Prostate gland (tissue), 2 donors: ENCODE results near the gene TRABD. TPM values are rescaled to one million over a fixed set of nuclear protein-coding genes. Genes with fewer than 3 reads are reported as not detected.

Experiments used
- DNase-seq: peaks from one replicate; pipeline ENCODE4 v3.0.0-alpha.2; 2019; ENCODE audit warnings: low spot score
- H3K27ac ChIP-seq, 2 donors: fragments of 200-600 bp; sonication (generic); 2 replicates each; pipeline ENCODE4 v1.5.1; 2017 to 2019
- H3K27me3 ChIP-seq: fragments of 200-600 bp; sonication (generic); replicated peaks from 2 replicates; pipeline ENCODE4 v1.5.1; 2019; ENCODE audit not compliant: insufficient read depth
- H3K36me3 ChIP-seq, 2 donors: fragments of 200-600 bp; sonication (generic); 1 replicate in 1 of 2; 2 replicates in 1 of 2; pipeline versions ENCODE4 v1.5.1 to v1.8.1; 2017 to 2019
- H3K4me1 ChIP-seq: fragments of 200-600 bp; sonication (generic); replicated peaks from 2 replicates; pipeline ENCODE4 v1.5.1; 2019
- H3K4me3 ChIP-seq, 2 donors: fragments of 200-600 bp; sonication (generic); 2 replicates each; pipeline ENCODE4 v1.5.1; 2017 to 2019
- H3K9me3 ChIP-seq: fragments of 200-600 bp; sonication (generic); 2 replicates; pipeline ENCODE4 v1.5.1; 2017
- POLR2A ChIP-seq: fragments of 450-650 bp; IDR thresholded peaks from one replicate; pipeline ENCODE4 v1.6.1; 2016; ENCODE audit warnings: antibody characterized with exemption, mild to moderate bottlenecking
- POLR2AphosphoS5 ChIP-seq: sonication (generic); formaldehyde crosslinking; IDR thresholded peaks from one replicate; pipeline ENCODE4 v1.6.1; 2017; ENCODE audit warnings: antibody characterized with exemption
- WGBS: methylation state at CpG from one replicate; pipeline ENCODE4 v1.1.5; 2018; 5-methylcytosine and 5-hydroxymethylcytosine counted together
- intact Hi-C: fragments of 100-400 bp; cut with DNase I; formaldehyde crosslinking; loops from one replicate; pipeline ENCODE4 v1.14.2; 2022
- total RNA-seq, 2 donors: library from RNA; depleted of rRNA; stranded (reverse); fragments of >200 nt; gene quantifications; one replicate each; pipeline ENCODE4 v1.1.0, GENCODE V29; 2016
- TF ChIP-seq, protein P1 (sequence below), 4 experiments: fragments of 200-600 bp in 2 of 4; fragments of 450-650 bp in 2 of 4; sonication (generic) in 2 of 4; IDR thresholded peaks; 1 replicate in 3 of 4; 2 replicates in 1 of 4; pipeline ENCODE4 v1.5.1; 2016 to 2019; ENCODE audit warnings: antibody characterized with exemption in 4 of 4, mild to moderate bottlenecking in 2 of 4, moderate library complexity in 2 of 4

Gene TRABD
- total RNA-seq, 2 donors from 2014 or later = 39.1 to 43.1 TPM

DNA sequence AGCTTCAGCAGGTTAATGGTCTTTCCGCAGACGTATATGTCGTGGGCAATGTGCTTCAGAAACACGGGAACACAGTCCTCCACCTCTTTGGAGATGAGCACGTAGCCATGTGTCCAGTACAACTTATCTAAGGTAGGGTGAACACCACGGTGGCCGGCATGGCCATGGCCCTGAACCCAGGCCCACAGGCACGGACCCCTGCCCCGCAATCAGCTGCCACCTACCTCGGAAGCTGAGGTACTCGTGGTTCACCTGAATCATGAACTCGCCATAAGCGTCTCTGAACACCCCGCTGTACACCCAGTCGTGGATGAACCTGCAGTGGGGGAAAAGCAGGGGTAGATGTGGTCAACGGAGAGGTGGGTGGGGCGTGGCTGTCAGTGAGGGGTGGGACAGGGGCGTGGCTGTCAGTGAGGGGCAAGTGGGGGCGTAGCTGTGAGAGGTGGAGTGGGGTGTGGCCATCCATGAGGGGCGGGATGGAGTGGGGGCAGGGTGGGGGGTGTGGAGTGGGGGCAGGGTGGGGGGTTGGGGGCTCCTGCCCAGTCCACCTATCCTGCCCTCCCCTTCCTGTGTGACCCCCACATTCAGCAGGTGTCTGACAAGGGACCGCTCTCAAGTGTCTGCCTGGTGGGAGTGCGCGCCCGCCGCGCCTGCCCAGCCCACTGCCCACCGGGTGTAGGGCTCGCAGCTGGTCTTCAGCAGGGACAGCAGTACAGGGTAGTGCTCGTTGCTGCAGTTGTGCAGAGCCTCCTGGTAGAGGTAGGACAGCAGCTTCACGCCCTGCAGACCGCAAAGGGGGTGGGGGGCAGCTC, 40.6 kb downstream of the TRABD start:
- Histone ChIP-seq H3K36me3 (peaks cover 14 to 31% of the 10 kb centered on the region in 2 donors), H3K27ac (no peak overlapping the region), H3K4me1 (no peaks in the 10 kb centered on the region), H3K27me3 (no peaks in the 10 kb centered on the region), H3K9me3 (no peaks in the 10 kb centered on the region), H3K4me3 (no peak overlapping the region)
- TF ChIP-seq, protein P1, sequence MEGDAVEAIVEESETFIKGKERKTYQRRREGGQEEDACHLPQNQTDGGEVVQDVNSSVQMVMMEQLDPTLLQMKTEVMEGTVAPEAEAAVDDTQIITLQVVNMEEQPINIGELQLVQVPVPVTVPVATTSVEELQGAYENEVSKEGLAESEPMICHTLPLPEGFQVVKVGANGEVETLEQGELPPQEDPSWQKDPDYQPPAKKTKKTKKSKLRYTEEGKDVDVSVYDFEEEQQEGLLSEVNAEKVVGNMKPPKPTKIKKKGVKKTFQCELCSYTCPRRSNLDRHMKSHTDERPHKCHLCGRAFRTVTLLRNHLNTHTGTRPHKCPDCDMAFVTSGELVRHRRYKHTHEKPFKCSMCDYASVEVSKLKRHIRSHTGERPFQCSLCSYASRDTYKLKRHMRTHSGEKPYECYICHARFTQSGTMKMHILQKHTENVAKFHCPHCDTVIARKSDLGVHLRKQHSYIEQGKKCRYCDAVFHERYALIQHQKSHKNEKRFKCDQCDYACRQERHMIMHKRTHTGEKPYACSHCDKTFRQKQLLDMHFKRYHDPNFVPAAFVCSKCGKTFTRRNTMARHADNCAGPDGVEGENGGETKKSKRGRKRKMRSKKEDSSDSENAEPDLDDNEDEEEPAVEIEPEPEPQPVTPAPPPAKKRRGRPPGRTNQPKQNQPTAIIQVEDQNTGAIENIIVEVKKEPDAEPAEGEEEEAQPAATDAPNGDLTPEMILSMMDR (IDR thresholded peaks at IDR 0.05) = no peak
- TF ChIP-seq POLR2A (no peak), POLR2AphosphoS5 (no peak)
- WGBS = 89% methylated on average over 28 of the region's 31 CpGs
- intact Hi-C loops = no loop called here
- no peak for DNase-seq

DNA sequence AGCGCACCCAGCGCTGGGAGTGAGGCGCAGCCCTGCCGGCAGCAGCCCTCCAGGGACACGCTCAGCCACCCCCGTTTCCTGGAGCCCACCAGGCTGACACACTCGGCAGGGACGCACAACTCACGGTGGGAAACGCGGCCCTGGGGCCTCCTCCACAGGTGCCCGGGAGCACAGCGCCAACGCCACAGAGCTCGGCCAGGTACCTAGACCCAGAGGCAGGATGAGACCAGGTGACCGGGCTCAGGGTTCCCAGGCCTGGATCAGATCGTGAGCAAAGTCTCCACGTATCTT, 41.1 kb downstream of the TRABD start:
- DNase-seq = no peak
- WGBS = 93% methylated on average over 8 of the region's 18 CpGs
- Histone ChIP-seq H3K4me1 (no peaks in the 10 kb centered on the region), H3K27me3 (no peaks in the 10 kb centered on the region), H3K4me3 (no peak overlapping the region), H3K36me3 (peaks cover 8 to 26% of the 10 kb centered on the region in 2 donors), H3K9me3 (no peaks in the 10 kb centered on the region), H3K27ac (no peak overlapping the region)
- TF ChIP-seq POLR2A (no peak), POLR2AphosphoS5 (no peak)
- TF ChIP-seq, protein P1 (IDR thresholded peaks at IDR 0.05) = no peak
- intact Hi-C loops = no loop called here

DNA sequence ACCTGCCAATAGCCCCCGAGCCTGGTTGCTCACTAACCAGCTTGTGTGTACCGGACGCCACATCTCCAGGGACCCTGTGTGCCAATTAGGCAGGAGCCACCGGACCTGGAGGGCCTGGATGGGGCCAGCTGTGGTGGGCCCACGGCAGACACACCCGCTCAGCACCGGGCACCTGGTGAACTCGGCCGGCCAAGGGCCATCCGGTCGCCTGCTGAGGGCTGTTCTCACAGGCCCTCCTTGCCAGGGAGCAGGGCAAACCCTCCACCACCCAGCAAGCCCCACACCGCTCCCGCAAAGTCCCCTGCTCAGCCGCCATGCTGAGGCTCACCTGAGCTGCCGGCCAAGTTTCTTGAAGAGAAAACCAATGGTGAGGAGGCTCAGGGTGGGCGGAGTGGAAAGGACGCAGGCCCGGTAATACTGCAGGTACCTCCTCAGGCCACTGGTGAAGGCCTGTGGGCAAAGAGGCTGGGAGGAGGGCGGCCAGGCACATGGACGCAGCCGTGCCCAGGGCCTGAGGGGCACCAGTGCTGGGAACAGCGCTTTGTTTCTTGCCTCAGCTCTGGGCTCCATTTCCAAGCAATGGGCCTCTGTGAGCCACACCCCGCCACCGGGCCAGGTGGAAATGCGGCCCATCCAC, 42.0 kb downstream of the TRABD start:
- DNase-seq = no peak
- no peak overlapping the region for H3K27ac ChIP-seq
- WGBS = 89% methylated on average over 22 of the region's 25 CpGs
- H3K4me1 ChIP-seq = no peaks in the 10 kb centered on the region
- H3K4me3 ChIP-seq = no peak overlapping the region
- H3K27me3 ChIP-seq = no peaks in the 10 kb centered on the region
- TF ChIP-seq, protein P1 (IDR thresholded peaks at IDR 0.05) = no peak
- TF ChIP-seq POLR2AphosphoS5 = no peak
- TF ChIP-seq POLR2A = no peak
- H3K9me3 ChIP-seq = no peaks in the 10 kb centered on the region
- intact Hi-C loops = no loop called here
- peaks cover 2 to 17% of the 10 kb centered on the region in 2 donors for H3K36me3 ChIP-seq

DNA sequence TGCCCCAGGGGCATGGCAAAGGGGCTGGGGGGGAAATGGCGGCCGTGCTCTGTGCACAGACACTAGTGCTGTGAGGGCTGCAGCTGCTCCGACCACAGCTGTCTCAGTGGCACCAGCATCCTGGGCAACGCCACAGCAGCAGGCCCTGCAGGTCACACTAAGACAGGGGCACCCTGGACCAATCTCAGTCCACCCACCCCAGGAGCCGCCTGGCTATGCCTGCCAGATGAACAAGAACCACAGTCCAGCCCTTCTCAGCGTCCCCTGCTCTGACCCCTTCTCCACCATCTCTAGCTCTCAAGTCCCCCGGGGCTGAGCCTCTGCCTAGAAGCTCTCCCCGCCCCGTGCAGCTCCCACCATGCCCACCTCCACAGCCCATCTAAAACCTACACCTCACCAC, 42.7 kb downstream of the TRABD start:
- Histone ChIP-seq H3K36me3 (peaks cover 0 to 16% of the 10 kb centered on the region in 2 donors), H3K4me1 (no peaks in the 10 kb centered on the region), H3K27ac (no peak overlapping the region), H3K4me3 (no peak overlapping the region), H3K27me3 (no peaks in the 10 kb centered on the region), H3K9me3 (no peaks in the 10 kb centered on the region)
- intact Hi-C loops = no loop called here
- no peak for DNase-seq
- TF ChIP-seq POLR2A = no peak
- TF ChIP-seq, protein P1 (IDR thresholded peaks at IDR 0.05) = no peak
- no peak for TF ChIP-seq POLR2AphosphoS5
- 90% methylated on average over 9 of the region's 9 CpGs for WGBS

DNA sequence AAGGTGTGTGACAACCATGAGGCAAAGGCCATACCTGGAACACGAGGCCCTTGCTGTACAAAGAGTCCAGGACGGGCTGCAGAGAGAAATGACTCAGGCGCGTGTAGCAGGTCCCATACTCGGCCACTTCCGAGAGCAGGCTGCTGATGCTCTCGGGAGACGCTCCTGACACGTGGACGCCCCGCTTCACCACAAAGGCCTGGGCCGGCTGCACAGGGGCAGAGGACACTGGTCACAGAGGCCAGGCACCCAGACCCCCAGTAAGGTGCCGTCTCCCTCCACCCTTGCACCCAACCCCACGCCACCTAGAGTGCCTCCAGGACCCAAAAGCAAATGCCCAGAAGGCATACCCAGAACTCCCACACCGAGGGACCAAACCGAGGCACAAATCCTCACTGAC, 43.7 kb downstream of the TRABD start:
- Histone ChIP-seq H3K36me3 (peaks cover 0 to 9% of the 10 kb centered on the region in 2 donors), H3K27me3 (no peaks in the 10 kb centered on the region), H3K4me3 (no peak overlapping the region), H3K4me1 (no peaks in the 10 kb centered on the region), H3K27ac (no peak overlapping the region), H3K9me3 (no peaks in the 10 kb centered on the region)
- TF ChIP-seq, protein P1 (IDR thresholded peaks at IDR 0.05) = no peak
- TF ChIP-seq POLR2A = no peak
- no peak for TF ChIP-seq POLR2AphosphoS5
- intact Hi-C loops = no loop called here
- WGBS = 95% methylated on average over 16 of the region's 16 CpGs
- DNase-seq = no peak
